Endothelial cell of umbilical vein (primary cell): ENCODE measurements around the gene SCGB1C1. TPM values are rescaled to one million over a fixed set of nuclear protein-coding genes. Genes with fewer than 3 reads are reported as not detected.

Experiments used
- BruUV-seq: library from RNA; stranded (reverse); fragments of 400-500 nt; replicated peaks from 2 replicates; lab custom pipeline; 2021; lab: Mats Ljungman, UMichigan
- CTCF ChIA-PET: fragments of 300-600, 350-600 bp; sonication (Branson Sonifier 250); formaldehyde crosslinking; loops from one replicate; lab custom pipeline; 2021; ENCODE audit warnings: antibody characterized with exemption, inconsistent platforms; lab: Charles Lee
- POLR2A ChIA-PET: fragments of 300-600, 350-600 bp; sonication (Branson Sonifier 250); formaldehyde crosslinking; loops from one replicate; lab custom pipeline; 2021; ENCODE audit warnings: antibody characterized with exemption, inconsistent platforms; lab: Charles Lee
- DNase-seq: peaks from one replicate; pipeline ENCODE4 v3.0.0-alpha.2; 2011; ENCODE audit warnings: low read depth, low spot score
- FAIRE-seq: peaks from 2 replicates; lab custom pipeline; 2011; peaks lifted over from hg19 to GRCh38; lab: Jason Lieb, UNC
- H2AFZ ChIP-seq: 2 replicates; pipeline ENCODE4 v1.6.0; 2012; ENCODE audit warnings: low read depth, low read length, control low read depth, inconsistent platforms
- H3K27ac ChIP-seq: 2 replicates; pipeline ENCODE4 v1.5.1; 2011; ENCODE audit warnings: low read depth, mild to moderate bottlenecking, control low read depth, low read length, moderate library complexity; ENCODE audit not compliant: insufficient read depth
- H3K27me3 ChIP-seq, 2 experiments: 2 replicates each; pipeline versions ENCODE4 v1.6.0 to v1.6.1; 2011; ENCODE audit warnings: low read length in 2 of 2, mixed read lengths in 1 of 2; ENCODE audit not compliant: control insufficient read depth in 2 of 2, insufficient read depth in 2 of 2
- H3K36me3 ChIP-seq, 2 experiments: 2 replicates in 1 of 2; 3 replicates in 1 of 2; pipeline ENCODE4 v1.5.1; 2011; ENCODE audit warnings: low read length in 2 of 2, mild to moderate bottlenecking in 1 of 2, moderate library complexity in 1 of 2; ENCODE audit not compliant: control insufficient read depth in 2 of 2, insufficient read depth in 2 of 2; ENCODE audit errors: extremely low read depth in 1 of 2
- H3K4me1 ChIP-seq: 3 replicates; pipeline ENCODE4 v1.5.1; 2011; ENCODE audit warnings: mild to moderate bottlenecking, low read length; ENCODE audit not compliant: control insufficient read depth, insufficient read depth; ENCODE audit errors: extremely low read depth
- H3K4me2 ChIP-seq: 2 replicates; pipeline ENCODE4 v1.6.1; 2011; ENCODE audit warnings: low read length, control low read depth, mixed read lengths; ENCODE audit not compliant: insufficient read depth
- H3K4me3 ChIP-seq, 3 experiments: fragments of 200-600 bp in 1 of 3; sonication (generic), shearing (Covaris generic) in 1 of 3; replicated peaks in 1 of 3; 2 replicates each; pipeline ENCODE4 v1.5.1; 2011 to 2016; ENCODE audit warnings: control low read depth in 3 of 3, low read length in 3 of 3, mild to moderate bottlenecking in 2 of 3, inconsistent platforms in 1 of 3, low read depth in 1 of 3, moderate library complexity in 1 of 3; ENCODE audit not compliant: insufficient read depth in 1 of 3
- H3K79me2 ChIP-seq: 2 replicates; pipeline ENCODE4 v1.6.0; 2012; ENCODE audit warnings: low read length, inconsistent platforms; ENCODE audit not compliant: control insufficient read depth, insufficient read depth
- H3K9ac ChIP-seq: replicated peaks from 2 replicates; pipeline ENCODE3; 2011; ENCODE audit warnings: low read length, control low read depth; ENCODE audit not compliant: insufficient read depth; ENCODE audit errors: extremely low read depth
- H3K9me1 ChIP-seq: replicated peaks from 3 replicates; pipeline ENCODE4 v1.6.0; 2011; ENCODE audit warnings: mild to moderate bottlenecking, low read length; ENCODE audit not compliant: control insufficient read depth, insufficient read depth; ENCODE audit errors: extremely low read depth
- H3K9me3 ChIP-seq: replicated peaks from 2 replicates; pipeline ENCODE4 v1.5.1; 2012; ENCODE audit warnings: low read length, inconsistent platforms; ENCODE audit not compliant: control insufficient read depth, insufficient read depth
- H4K20me1 ChIP-seq: replicated peaks from 2 replicates; pipeline ENCODE3; 2011; ENCODE audit warnings: mild to moderate bottlenecking, low read length; ENCODE audit not compliant: control insufficient read depth, insufficient read depth; ENCODE audit errors: extremely low read depth
- CTCF ChIP-seq, 2 donors: IDR thresholded peaks; 1 replicate in 1 of 2; 2 replicates in 1 of 2; pipeline ENCODE4 v1.5.1; 2011; ENCODE audit warnings: low read length in 2 of 2, mild to moderate bottlenecking in 2 of 2, moderate library complexity in 2 of 2, control low read depth in 1 of 2, inconsistent platforms in 1 of 2, low read depth in 1 of 2; ENCODE audit not compliant: insufficient read depth in 1 of 2; ENCODE audit errors: extremely low read depth in 1 of 2
- EZH2 ChIP-seq: IDR thresholded peaks from 2 replicates; pipeline ENCODE4 v1.6.1; 2012; ENCODE audit warnings: borderline replicate concordance, low read depth, mild to moderate bottlenecking, moderate library complexity, low read length, inconsistent platforms; ENCODE audit not compliant: severe bottlenecking
- FOS ChIP-seq: IDR thresholded peaks from 2 replicates; pipeline ENCODE4 v1.6.1; 2011; ENCODE audit warnings: mild to moderate bottlenecking, low read length, moderate library complexity, borderline replicate concordance; ENCODE audit not compliant: insufficient read depth
- GATA2 ChIP-seq: IDR thresholded peaks from 2 replicates; pipeline ENCODE4 v1.7.0; 2011; ENCODE audit warnings: low read depth, mild to moderate bottlenecking, moderate library complexity, mixed read lengths, low read length; ENCODE audit not compliant: insufficient read length, insufficient read depth
- JUN ChIP-seq: IDR thresholded peaks from 2 replicates; pipeline ENCODE4 v1.6.1; 2011; ENCODE audit warnings: borderline replicate concordance, low read depth; ENCODE audit not compliant: insufficient read length, insufficient read depth
- MYC ChIP-seq: IDR thresholded peaks from one replicate; pipeline ENCODE4 v1.6.1; 2011; ENCODE audit warnings: mild to moderate bottlenecking, low read depth, low read length
- POLR2A ChIP-seq: IDR thresholded peaks from 2 replicates; pipeline ENCODE4 v1.6.1; 2012; ENCODE audit warnings: low read depth, mild to moderate bottlenecking, control low read depth, low read length
- POLR2AphosphoS5 ChIP-seq: IDR thresholded peaks from 2 replicates; pipeline ENCODE4 v1.6.1; 2012; ENCODE audit warnings: low read depth, mild to moderate bottlenecking, control low read depth, low read length, moderate library complexity; ENCODE audit not compliant: insufficient read depth
- dilution Hi-C: fragments of 300-500 bp; cut with MboI; formaldehyde crosslinking; loops from one replicate; pipeline ENCODE4 v1.15.0; 2019; ENCODE audit warnings: low sequenced_read_pairs; ENCODE audit not compliant: extremely low pct_ligation_motif_present
- intact Hi-C: fragments of 100-400 bp; cut with micrococcal nuclease; formaldehyde crosslinking; loops from one replicate; pipeline ENCODE4 v1.10.0; 2022
- polyA plus RNA-seq, 4 experiments: library from polyadenylated mRNA; depleted of rRNA in 3 of 4; stranded (reverse) in 3 of 4; unstranded in 1 of 4; fragments of >200 nt; gene quantifications; 2 replicates each; pipeline versions ENCODE4 v1.2.1 to v1.2.3, GENCODE V29; 2011 to 2012; ENCODE audit warnings: missing spikeins in 1 of 4
- small RNA-seq: library from RNA; depleted of rRNA; stranded (forward); fragments of <200 nt; gene quantifications from one replicate; pipeline ENCODE3, GENCODE V24; 2012; ENCODE audit warnings: low replicate concordance, low read depth; ENCODE audit not compliant: insufficient read depth, insufficient read length
- total RNA-seq: library from RNA; stranded (reverse); gene quantifications from 2 replicates; pipeline ENCODE4 v1.2.3, GENCODE V29; 2021
- TF ChIP-seq, protein P1 (sequence below): IDR thresholded peaks from 2 replicates; pipeline ENCODE4 v1.6.1; 2011; ENCODE audit not compliant: insufficient read depth, insufficient read length

Gene SCGB1C1
- total and polyA plus RNA-seq, 2 donors (not counting 3 experiments of a cell fraction or from before 2014, with no cell fraction given): not detected

DNA sequence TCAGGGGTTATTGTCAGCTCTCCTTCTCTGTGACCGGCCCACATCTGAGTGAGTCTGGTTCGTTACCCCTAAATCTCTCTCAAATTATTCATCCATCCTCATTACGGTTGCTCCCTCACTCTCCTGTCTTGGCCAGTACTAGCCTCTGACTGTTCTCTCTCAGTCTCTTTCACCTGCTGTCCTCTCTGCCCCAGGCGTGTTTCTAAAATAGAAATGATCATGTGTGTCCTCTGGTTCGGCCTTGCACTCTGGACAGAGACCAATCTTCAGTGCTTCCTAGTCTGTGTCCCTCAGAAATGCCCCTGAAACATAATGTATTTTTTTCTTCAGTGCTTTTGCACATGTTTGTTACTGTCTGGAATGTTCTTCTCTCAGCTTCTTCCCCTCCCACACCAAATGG lies 48.8 kb downstream of the SCGB1C1 start:
- H3K9ac ChIP-seq: no peak overlapping the region
- H2AFZ ChIP-seq: no peak overlapping the region
- intact Hi-C loops (no loop called here), dilution Hi-C loops (no loop called here)
- H3K27me3 ChIP-seq: no peaks in the 10 kb centered on the region
- no peak for FAIRE-seq
- no peak for DNase-seq
- no peaks in the 10 kb centered on the region for H3K9me1 ChIP-seq
- no peaks in the 10 kb centered on the region for H4K20me1 ChIP-seq
- H3K4me1 ChIP-seq: peaks cover 12% of the 10 kb centered on the region
- H3K27ac ChIP-seq: no peak overlapping the region
- H3K4me3 ChIP-seq: no peak overlapping the region
- no TSS peak for BruUV-seq
- CTCF ChIA-PET: interaction anchor here (5.8 kb wide), 1 partner anchor 9 kb away, joined by 33 read pairs; no protein-coding TSS in a partner anchor
- no peaks in the 10 kb centered on the region for H3K9me3 ChIP-seq
- no peak overlapping the region for H3K4me2 ChIP-seq
- H3K79me2 ChIP-seq: peaks cover 47% of the 10 kb centered on the region
- POLR2A ChIA-PET: no interaction called here
- peaks cover 16 to 21% of the 10 kb centered on the region in 2 experiments for H3K36me3 ChIP-seq
- TF ChIP-seq EZH2 (no peak), MYC (no peak), GATA2 (no peak), JUN (no peak), FOS (no peak), CTCF (IDR thresholded peaks at IDR 0.05; ENCODE audit: extremely low read depth in 1 of 2, insufficient read depth in 1 of 2, low read depth in 1 of 2, low read length in 2 of 2) (no peak), POLR2AphosphoS5 (no peak), POLR2A (no peak)
- TF ChIP-seq, protein P1, sequence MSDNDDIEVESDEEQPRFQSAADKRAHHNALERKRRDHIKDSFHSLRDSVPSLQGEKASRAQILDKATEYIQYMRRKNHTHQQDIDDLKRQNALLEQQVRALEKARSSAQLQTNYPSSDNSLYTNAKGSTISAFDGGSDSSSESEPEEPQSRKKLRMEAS: no peak

Small RNA genes lying within 50 kb of the gene (small RNA-seq; reads per million reads assigned to genes)
- not detected for gene RNU6-447P

Other genes with a start within 250 kb of the SCGB1C1 start
- 31.0 and 35.5 TPM in 2 replicates for gene BET1L, start 14.3 kb downstream of the SCGB1C1 start, total RNA-seq
- 80.0 and 90.0 TPM in 2 replicates for gene BET1L, start 14.3 kb downstream of the SCGB1C1 start, polyA plus RNA-seq
- gene RIC8A, start 14.6 kb downstream of the SCGB1C1 start, total RNA-seq: 112 and 119 TPM in 2 replicates
- 143 and 165 TPM in 2 replicates for gene RIC8A, start 14.6 kb downstream of the SCGB1C1 start, polyA plus RNA-seq
- gene SIRT3, start 43.3 kb downstream of the SCGB1C1 start, total RNA-seq: 12.0 and 14.9 TPM in 2 replicates
- gene SIRT3, start 43.3 kb downstream of the SCGB1C1 start, polyA plus RNA-seq: 17.6 and 18.3 TPM in 2 replicates
- gene PSMD13, start 43.9 kb downstream of the SCGB1C1 start, total RNA-seq: 168 and 179 TPM in 2 replicates
- gene PSMD13, start 43.9 kb downstream of the SCGB1C1 start, polyA plus RNA-seq: 175 and 214 TPM in 2 replicates
- not detected in 2 replicates for gene NLRP6, start 85.3 kb downstream of the SCGB1C1 start, total RNA-seq
- not detected in 2 replicates for gene NLRP6, start 85.3 kb downstream of the SCGB1C1 start, polyA plus RNA-seq
- gene PGGHG, start 96.0 kb downstream of the SCGB1C1 start, total RNA-seq: 42.4 and 48.1 TPM in 2 replicates
- gene PGGHG, start 96.0 kb downstream of the SCGB1C1 start, polyA plus RNA-seq: 31.6 and 37.9 TPM in 2 replicates
- not detected in 2 replicates for gene IFITM5, start 106.4 kb downstream of the SCGB1C1 start, total RNA-seq
- gene IFITM5, start 106.4 kb downstream of the SCGB1C1 start, polyA plus RNA-seq: not detected in 2 replicates
- gene IFITM2, start 114.7 kb downstream of the SCGB1C1 start, total RNA-seq: 219 and 263 TPM in 2 replicates
- gene IFITM2, start 114.7 kb downstream of the SCGB1C1 start, polyA plus RNA-seq: 1,135 and 1,428 TPM in 2 replicates
- gene IFITM1, start 121.0 kb downstream of the SCGB1C1 start, total RNA-seq: 4.0 and 11.5 TPM in 2 replicates
- gene IFITM1, start 121.0 kb downstream of the SCGB1C1 start, polyA plus RNA-seq: 24.6 and 34.1 TPM in 2 replicates
- gene IFITM3, start 127.8 kb downstream of the SCGB1C1 start, total RNA-seq: 323 and 416 TPM in 2 replicates
- gene IFITM3, start 127.8 kb downstream of the SCGB1C1 start, polyA plus RNA-seq: 950 and 1,150 TPM in 2 replicates
- gene B4GALNT4, start 176.4 kb downstream of the SCGB1C1 start, total RNA-seq: 5.2 and 9.6 TPM in 2 replicates
- 7.9 and 9.2 TPM in 2 replicates for gene B4GALNT4, start 176.4 kb downstream of the SCGB1C1 start, polyA plus RNA-seq
- gene PKP3, start 201.1 kb downstream of the SCGB1C1 start, total RNA-seq: 0.27 and 0.30 TPM in 2 replicates
- gene PKP3, start 201.1 kb downstream of the SCGB1C1 start, polyA plus RNA-seq: 0.33 and 0.59 TPM in 2 replicates
- gene SIGIRR, start 221.9 kb downstream of the SCGB1C1 start, total RNA-seq: 51.9 and 52.3 TPM in 2 replicates
- gene SIGIRR, start 221.9 kb downstream of the SCGB1C1 start, polyA plus RNA-seq: 70.9 and 104 TPM in 2 replicates
- 0.12 TPM in 1 of 2 replicates, not detected in the other for gene ANO9, start 248.9 kb downstream of the SCGB1C1 start, total RNA-seq
- 0.23 and 0.32 TPM in 2 replicates for gene ANO9, start 248.9 kb downstream of the SCGB1C1 start, polyA plus RNA-seq